Peyer's patch (tissue), 4 donors: ENCODE data around the gene SCFD2. TPM values are rescaled to one million over a fixed set of nuclear protein-coding genes. Genes with fewer than 3 reads are reported as not detected.

Experiments used
- DNase-seq, 3 donors: peaks; one replicate each; pipeline ENCODE4 v3.0.0-alpha.2; 2017 to 2019
- H3K27ac ChIP-seq, 4 donors: fragments of 200-600 bp; sonication (generic); one replicate each; pipeline ENCODE4 v1.5.1; 2016 to 2019
- H3K27me3 ChIP-seq, 2 donors: fragments of 200-600 bp; sonication (generic); one replicate each; pipeline ENCODE4 v1.5.1; 2019
- H3K36me3 ChIP-seq, 3 donors: fragments of 200-600 bp; sonication (generic); one replicate each; pipeline ENCODE4 v1.5.1; 2016 to 2019
- H3K4me1 ChIP-seq, 4 donors: fragments of 200-600 bp; sonication (generic); one replicate each; pipeline ENCODE4 v1.5.1; 2016 to 2019
- H3K4me3 ChIP-seq, 4 donors: fragments of 200-600 bp; sonication (generic); 1 replicate in 3 of 4; 2 replicates in 1 of 4; pipeline ENCODE4 v1.5.1; 2016 to 2019; ENCODE audit warnings: mild to moderate bottlenecking in 1 of 4
- H3K9me3 ChIP-seq, 4 donors: fragments of 200-600 bp; sonication (generic); one replicate each; pipeline ENCODE4 v1.5.1; 2016 to 2019; ENCODE audit warnings: mild to moderate bottlenecking in 1 of 4
- CTCF ChIP-seq, 6 experiments: fragments of 450-650 bp in 4 of 6; fragments of 200-600 bp in 2 of 6; sonication (generic) in 1 of 6; IDR thresholded peaks; one replicate each; pipeline ENCODE4 v1.5.1; 2017 to 2019; ENCODE audit warnings: antibody characterized with exemption in 6 of 6, mild to moderate bottlenecking in 3 of 6, moderate library complexity in 1 of 6
- POLR2A ChIP-seq, 2 donors: fragments of 450-650 bp; IDR thresholded peaks; one replicate each; pipeline ENCODE4 v1.5.1; 2017; ENCODE audit warnings: antibody characterized with exemption in 2 of 2, mild to moderate bottlenecking in 2 of 2, moderate library complexity in 2 of 2
- total RNA-seq, 4 donors: library from RNA; depleted of rRNA; stranded (reverse); fragments of >200 nt; gene quantifications; one replicate each; pipeline ENCODE4 v1.1.0, GENCODE V29; 2016

SCFD2 gene
- total RNA-seq, 4 donors from 2014 or later, result 17.3 to 165 (median 30.1) TPM

- TF ChIP-seq POLR2A (IDR thresholded peaks at IDR 0.05) (no peak), CTCF (IDR thresholded peaks at IDR 0.05) (no peak)
- no peak overlapping the region for H3K27ac ChIP-seq
- DNase-seq, result no peak
- H3K4me1 ChIP-seq, result no peaks in the 10 kb centered on the region
- no peaks in the 10 kb centered on the region for H3K9me3 ChIP-seq
- no peaks in the 10 kb centered on the region for H3K27me3 ChIP-seq
- H3K4me3 ChIP-seq, result no peak overlapping the region
- H3K36me3 ChIP-seq, result no peaks in the 10 kb centered on the region
These were observed 262.4 kb downstream of the SCFD2 start for GRCh38 chr4:53103481-53103880.

- no peaks in the 10 kb centered on the region for H3K4me1 ChIP-seq
- H3K27me3 ChIP-seq, result no peaks in the 10 kb centered on the region
- no peak for DNase-seq
- H3K36me3 ChIP-seq, result no peaks in the 10 kb centered on the region
- no peak overlapping the region for H3K27ac ChIP-seq
- no peak overlapping the region for H3K4me3 ChIP-seq
- no peak for TF ChIP-seq POLR2A (IDR thresholded peaks at IDR 0.05)
- no peak for TF ChIP-seq CTCF (IDR thresholded peaks at IDR 0.05)
- H3K9me3 ChIP-seq, result no peaks in the 10 kb centered on the region
These were observed 264.7 kb downstream of the SCFD2 start for GRCh38 chr4:53101191-53101581.

- no peaks in the 10 kb centered on the region for H3K27me3 ChIP-seq
- no peaks in the 10 kb centered on the region for H3K36me3 ChIP-seq
- H3K27ac ChIP-seq, result no peak overlapping the region
- H3K4me1 ChIP-seq, result no peaks in the 10 kb centered on the region
- no peak for TF ChIP-seq CTCF (IDR thresholded peaks at IDR 0.05)
- TF ChIP-seq POLR2A (IDR thresholded peaks at IDR 0.05), result no peak
- H3K9me3 ChIP-seq, result no peaks in the 10 kb centered on the region
- DNase-seq, result no peak
- H3K4me3 ChIP-seq, result no peak overlapping the region
These were observed 265.2 kb downstream of the SCFD2 start for GRCh38 chr4:53100501-53101190.

- no peaks in the 10 kb centered on the region for H3K9me3 ChIP-seq
- H3K27ac ChIP-seq, result no peak overlapping the region
- no peak for DNase-seq
- TF ChIP-seq CTCF (IDR thresholded peaks at IDR 0.05) (no peak), POLR2A (IDR thresholded peaks at IDR 0.05) (no peak)
- no peak overlapping the region for H3K4me3 ChIP-seq
- H3K27me3 ChIP-seq, result no peaks in the 10 kb centered on the region
- no peaks in the 10 kb centered on the region for H3K36me3 ChIP-seq
- H3K4me1 ChIP-seq, result no peaks in the 10 kb centered on the region
These were observed 267.2 kb downstream of the SCFD2 start for GRCh38 chr4:53098681-53099121.

GRCh38 chr4:53094040-53094439, 271.8 kb downstream of the SCFD2 start:
- H3K27ac ChIP-seq, result no peak overlapping the region

More at GRCh38 chr4:53094040-53094439, 271.8 kb downstream of the SCFD2 start:
- Histone ChIP-seq H3K9me3 (no peaks in the 10 kb centered on the region), H3K36me3 (no peaks in the 10 kb centered on the region), H3K4me1 (no peaks in the 10 kb centered on the region), H3K27me3 (no peaks in the 10 kb centered on the region), H3K4me3 (no peak overlapping the region)
- TF ChIP-seq CTCF (IDR thresholded peaks at IDR 0.05), result no peak
- TF ChIP-seq POLR2A (IDR thresholded peaks at IDR 0.05), result no peak
- no peak for DNase-seq
